SW 1271 (cell line): ENCODE data around the gene CLDN24.

Experiments
- DNase-seq, 2 experiments: peaks; one replicate each; lab custom pipeline; 2025; lab: John Stamatoyannopoulos, UW

The CLDN24 gene

GRCh38 chr4:183321079-183321478, 1.1 kb downstream of the CLDN24 start:
- DNase-seq: no peak

DNA sequence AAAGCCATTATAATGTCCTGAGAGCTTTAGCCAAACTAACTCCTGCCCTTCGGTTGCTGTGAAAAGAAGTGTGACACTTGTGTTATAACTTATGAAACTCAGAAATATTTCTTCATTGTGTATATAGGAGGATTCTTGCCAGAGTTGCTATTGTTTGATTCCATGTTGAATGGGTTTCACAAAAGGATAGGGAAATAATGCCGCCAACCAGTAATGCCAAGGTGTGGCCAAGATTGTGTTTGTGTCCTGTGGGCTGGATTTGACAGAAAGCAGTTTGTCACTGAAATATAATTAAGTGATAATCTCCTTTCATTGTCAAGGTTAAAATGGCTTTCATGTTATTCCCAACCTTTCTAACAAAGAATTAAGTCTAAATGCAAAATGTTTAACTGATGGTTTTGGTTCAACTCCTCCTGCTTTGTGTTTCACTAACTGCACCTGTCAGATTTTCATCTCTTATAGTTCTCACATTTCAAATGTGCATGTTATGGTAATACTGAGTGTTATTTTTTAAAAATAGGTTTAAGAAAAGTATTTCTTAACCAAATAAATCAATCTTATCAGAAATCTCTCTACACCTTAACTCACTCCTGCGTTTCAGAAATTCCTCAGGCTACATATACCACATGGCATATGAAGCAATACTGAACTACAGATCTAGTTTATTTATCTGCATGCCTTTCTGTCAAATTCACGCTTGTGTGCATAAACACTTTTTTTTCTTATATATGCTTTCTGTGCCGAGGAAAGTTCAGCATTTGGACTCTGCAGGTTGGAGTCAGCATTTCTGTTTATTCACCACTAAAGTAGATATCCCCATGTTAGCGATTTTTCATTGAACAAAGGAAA, 1.8 kb downstream of the CLDN24 start, which contains the start of gene CLDN22:
TSS of gene CLDN22 (minus strand) at position 66 of the 849 bp plus-strand sequence. CDS start at position 8, 58 bp downstream.
- no peak for DNase-seq

- DNase-seq: no peak
Observed at GRCh38 chr4:183318656-183319055, 3.6 kb downstream of the CLDN24 start.

DNA sequence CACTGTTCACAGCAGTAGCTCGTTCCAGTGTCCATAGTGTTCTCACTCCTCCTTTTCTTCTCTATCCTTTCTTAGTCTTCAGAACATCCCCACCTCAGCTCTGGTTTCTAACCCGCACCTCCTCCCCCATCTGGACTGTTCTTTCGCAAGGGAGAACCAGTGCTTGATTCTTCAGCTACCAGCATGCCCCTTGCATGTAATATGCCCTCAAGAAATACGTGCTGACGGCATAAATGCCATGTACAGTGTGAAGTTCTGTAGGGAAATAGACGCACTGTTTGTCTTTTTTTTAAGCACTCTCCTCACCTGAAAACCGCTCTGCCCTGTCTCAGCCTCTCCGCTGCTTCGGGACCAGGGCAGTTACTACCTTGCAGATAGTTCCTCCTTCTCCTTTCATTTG, 7.4 kb downstream of the CLDN24 start:
- DNase-seq: no peak

DNA sequence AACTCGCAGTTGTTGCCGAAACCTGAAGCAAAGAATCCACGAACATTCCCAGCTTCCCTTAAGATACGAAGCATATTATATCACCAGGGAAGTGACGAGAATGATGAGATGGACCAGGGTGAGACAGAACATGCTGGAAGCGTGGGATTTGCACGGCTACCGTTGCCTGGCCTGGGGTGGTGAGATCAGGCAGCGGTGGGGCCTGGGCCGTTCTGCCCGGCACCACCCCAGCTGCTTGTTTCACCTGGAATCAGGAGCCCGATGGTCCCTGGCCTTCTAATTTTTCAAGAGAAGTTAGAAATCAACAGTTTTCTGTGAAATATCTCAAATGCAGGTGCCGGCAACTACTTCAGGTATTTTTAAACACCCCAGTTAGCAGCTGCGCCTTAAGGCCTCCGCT, 7.9 kb downstream of the CLDN24 start:
- no peak for DNase-seq

DNA sequence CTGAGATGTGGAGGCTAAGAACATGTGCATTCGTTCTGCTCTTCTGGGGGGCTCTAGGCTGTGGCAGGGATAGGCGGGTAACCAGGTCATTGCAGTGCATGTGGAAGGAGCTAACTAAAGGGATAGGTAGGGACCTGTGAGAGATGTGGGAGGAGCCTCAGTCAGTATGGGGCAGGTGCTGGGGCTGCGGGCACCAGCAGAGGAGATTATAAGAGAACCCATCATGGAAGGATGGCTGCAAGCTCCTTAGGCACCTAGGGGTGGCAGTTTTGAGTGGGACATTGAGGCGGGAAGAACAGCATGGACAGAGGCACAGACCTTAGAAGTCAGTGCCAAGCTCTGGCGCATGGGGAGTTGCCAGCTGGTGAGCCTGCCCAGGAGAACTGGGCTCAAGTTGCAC, 9.4 kb downstream of the CLDN24 start:
- DNase-seq: no peak

DNA sequence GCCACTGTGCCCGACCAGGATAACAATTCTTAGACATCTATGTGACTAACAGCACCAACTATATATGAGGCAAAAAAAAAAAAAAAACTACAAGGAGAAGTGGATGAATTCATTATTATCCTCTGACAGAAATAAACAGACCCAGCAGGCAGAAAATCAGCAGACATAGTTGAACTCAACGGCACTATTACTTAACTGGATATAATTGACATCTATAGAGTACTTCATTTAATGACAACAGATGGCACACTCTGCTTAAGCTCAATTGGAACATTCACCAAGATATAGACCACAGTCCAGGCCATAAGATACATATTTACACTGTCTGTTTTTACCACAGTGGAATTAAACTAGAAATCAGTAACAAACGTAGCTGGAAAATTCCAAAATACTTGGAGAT, 15.4 kb downstream of the CLDN24 start:
- no peak for DNase-seq

GRCh38 chr4:183304538-183304937, 17.7 kb downstream of the CLDN24 start:
- no peak for DNase-seq

DNA sequence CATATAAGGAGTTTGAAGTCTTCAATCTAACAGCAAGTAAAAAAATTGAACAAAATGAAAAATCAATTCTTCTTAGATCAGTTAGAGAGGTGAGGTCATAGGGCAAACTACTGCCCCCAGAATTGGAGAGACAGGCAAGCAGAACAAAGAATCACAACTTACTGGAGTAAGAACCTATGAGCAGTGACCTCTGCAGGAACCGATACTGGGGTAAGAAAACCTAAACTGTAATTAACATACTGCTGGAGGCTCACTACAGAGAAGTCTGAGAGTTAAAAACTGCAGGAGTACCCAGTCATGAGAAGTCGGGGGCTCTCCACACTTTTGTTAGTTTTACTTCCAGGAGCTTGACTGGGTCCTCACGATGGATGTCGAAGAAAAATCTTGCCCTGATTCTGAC, 18.2 kb downstream of the CLDN24 start:
- DNase-seq: no peak

DNA sequence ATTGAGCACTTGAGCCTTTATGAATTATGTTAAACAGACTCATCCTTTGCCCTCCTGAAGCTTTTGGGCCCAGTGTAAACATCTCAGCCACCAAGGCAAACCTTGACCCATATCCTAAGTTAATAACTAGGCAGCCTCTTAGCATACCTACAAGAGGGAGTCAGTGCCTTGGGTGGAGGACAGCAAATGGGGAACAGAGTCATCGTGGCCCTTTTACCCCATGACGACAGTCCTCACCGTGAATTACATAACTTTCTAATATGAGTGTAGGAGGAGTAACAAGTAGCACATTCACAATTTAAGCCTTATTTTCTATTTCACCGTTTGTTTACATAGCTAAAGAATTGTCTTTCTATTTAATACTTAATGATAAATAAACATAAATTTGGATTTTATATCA, 18.9 kb downstream of the CLDN24 start:
- no peak for DNase-seq

DNA sequence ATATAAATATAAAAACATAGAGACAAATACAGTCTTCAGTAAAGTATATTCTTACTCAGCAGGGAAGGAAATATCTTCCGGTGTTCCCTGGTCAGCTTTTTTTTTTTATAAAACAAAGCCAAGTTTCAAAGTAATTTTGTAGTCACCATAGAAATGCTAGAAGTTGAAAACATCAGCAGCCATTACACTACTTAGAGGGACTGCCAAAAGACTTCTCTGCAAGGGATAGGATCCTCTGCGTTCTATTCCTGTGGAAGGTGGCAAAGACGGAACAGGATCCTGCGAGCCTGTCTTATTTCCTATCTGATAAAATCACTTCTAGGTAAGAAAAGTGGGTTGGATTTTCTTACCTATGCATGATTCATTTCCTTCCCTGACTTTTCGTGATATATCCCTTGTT, 21.6 kb downstream of the CLDN24 start:
- DNase-seq: no peak

- no peak for DNase-seq
Observed at GRCh38 chr4:183300070-183300469, 22.2 kb downstream of the CLDN24 start.

- no peak for DNase-seq
Observed at GRCh38 chr4:183299464-183299863, 22.8 kb downstream of the CLDN24 start.

DNA sequence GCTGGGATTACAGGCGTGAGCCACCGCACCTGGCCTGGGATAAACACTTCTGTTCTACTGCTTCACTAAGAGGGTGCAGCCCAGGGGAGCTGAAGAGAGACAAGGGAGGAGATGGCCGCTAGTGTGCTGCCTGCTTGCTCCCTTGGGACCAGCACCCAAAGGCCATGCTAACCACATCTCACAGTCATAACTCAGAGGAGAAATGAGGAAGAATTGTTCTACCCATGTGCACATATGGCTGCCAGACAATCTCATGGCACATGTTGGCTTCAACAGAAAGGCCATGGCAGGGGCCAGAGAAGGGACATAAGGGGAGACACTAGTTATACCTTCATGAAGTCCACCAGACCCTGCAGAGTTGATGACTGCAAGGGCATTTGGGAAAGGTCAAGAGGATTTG, 24.6 kb downstream of the CLDN24 start:
- DNase-seq: no peak

DNA sequence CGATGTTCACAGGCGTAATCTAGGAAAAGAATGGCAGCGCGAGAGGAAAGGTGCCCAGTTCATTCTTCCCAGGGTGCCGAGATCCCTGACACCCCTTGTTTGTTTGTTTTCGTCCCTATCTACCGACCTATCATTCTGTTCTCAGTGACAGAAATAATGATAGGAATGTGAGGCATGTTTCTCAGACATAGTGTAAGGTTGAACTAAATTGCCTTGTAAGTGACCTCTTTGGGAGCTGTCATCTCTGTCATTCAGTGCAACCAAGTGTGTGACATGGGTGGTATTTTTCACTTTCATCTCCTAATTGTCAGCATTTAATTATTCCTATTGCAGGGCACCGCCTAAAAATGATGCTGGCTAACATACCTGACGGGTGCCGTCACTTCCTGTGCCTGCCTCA, 26.5 kb downstream of the CLDN24 start:
- DNase-seq: no peak

GRCh38 chr4:183291070-183291469, 31.2 kb downstream of the CLDN24 start:
- no peak for DNase-seq

GRCh38 chr4:183289688-183290087, 32.5 kb downstream of the CLDN24 start:
- no peak for DNase-seq

- DNase-seq: no peak
Observed at GRCh38 chr4:183288955-183289354, 33.3 kb downstream of the CLDN24 start.

- DNase-seq: no peak
Observed at GRCh38 chr4:183287677-183288076, 34.5 kb downstream of the CLDN24 start.

DNA sequence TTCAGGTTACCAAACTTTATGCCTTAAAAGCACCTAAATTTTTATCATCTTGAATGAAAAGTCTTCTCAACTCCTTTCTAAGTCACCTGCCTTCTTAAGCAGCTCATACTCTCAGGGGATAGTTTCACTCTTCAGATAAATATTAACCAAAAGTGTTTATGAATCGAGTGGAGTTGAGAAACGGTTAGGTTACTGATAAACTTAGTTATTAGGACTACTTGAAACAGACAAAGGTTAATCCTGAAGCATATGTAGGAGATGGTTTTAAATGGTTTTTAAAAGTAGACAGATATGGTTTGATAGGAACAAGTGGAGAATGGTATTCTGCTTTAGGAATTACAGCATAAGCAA, 34.9 kb downstream of the CLDN24 start:
- DNase-seq: no peak

DNA sequence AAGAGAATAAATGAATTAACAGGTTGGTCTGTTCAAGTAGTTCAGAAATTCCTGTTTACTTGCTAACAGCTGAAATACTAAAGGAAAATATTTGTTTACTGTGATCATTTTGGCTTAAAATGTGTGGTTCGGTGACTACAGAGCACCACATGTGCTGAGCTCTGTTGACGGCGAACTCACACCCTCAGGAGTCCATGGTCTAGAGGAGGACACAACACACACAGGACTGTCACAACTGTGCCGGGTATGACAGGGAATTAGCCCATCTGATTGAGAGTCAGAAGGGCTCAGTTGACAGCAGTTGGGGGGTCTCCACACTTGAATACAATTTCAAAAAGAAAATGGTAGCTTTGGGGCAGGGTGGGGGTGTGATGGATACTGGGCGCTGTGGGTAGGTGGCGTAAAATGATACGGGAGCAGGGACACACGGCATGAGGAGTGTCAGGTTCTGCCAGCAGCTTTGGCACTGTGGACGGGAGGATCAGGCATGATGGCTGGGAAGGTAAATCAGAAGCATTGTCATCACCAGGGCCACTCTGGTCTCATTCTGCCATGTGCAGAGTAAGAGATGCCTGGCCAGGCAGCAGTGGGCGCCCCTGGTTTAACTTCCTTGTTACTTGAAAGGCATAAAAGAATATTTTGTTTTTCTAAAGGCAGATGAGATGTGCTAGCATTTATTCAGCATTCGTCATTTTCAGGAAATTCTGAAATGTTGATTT, 35.5 kb downstream of the CLDN24 start:
- no peak for DNase-seq

DNA sequence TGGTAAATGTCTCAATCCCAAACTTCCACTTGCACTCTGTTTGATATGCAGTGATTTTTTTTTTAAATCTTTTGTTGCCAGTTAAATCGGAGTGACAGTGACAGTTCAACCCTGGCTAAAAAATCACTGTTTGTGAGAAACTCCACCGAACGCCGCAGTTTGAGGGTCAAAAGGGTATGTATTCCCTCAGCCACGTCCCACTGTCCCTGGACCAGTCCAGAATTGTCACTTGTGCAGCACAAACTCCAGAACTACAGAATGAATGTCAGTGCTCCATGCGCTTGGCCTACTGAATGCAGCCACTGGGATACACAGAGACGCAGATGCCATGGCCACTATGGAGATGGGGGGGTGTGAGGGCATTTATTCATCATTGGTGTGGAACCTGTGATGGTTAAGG, 36.3 kb downstream of the CLDN24 start:
- no peak for DNase-seq

- DNase-seq: no peak
Observed at GRCh38 chr4:183284965-183285364, 37.3 kb downstream of the CLDN24 start.
